ENCODE measurements around the gene RAD23A.
A peak's percentile ranks its signal among the peaks of the same experiment; 100 is the strongest.
"Not testable (repeated sequence)": the region's sequence is repeated elsewhere in the genome, so short reads cannot be mapped to it uniquely, and the experiment has no call there.

The RAD23A gene

GRCh38 chr19:12945479-12946091, at the start of gene RAD23A:
RAD23A (plus strand) TSS chr19:12945862; CDS start chr19:12945949, 87 bp downstream.
- peak within 1 kb of the TSS; percentile 90 for H3K27ac Mint-ChIP-seq
- H3K4me3 Mint-ChIP-seq: peak within 1 kb of the TSS; percentile 93
- H3K4me1 Mint-ChIP-seq (ENCODE audit: low read depth): peaks cover 68% of the 10 kb centered on the region
- H3K9me3 Mint-ChIP-seq: no peaks in the 10 kb centered on the region
- H3K27me3 Mint-ChIP-seq: no peaks in the 10 kb centered on the region
- H3K36me3 Mint-ChIP-seq (ENCODE audit: low read depth): peaks cover 86% of the 10 kb centered on the region

GRCh38 chr19:12896460-12896859, 49.2 kb upstream of the RAD23A start:
- Mint-ChIP-seq H3K9me3 (no peaks in the 10 kb centered on the region), H3K4me3 (no peak overlapping the region), H3K27me3 (no peaks in the 10 kb centered on the region), H3K36me3 (ENCODE audit: low read depth) (peaks cover 29% of the 10 kb centered on the region), H3K4me1 (ENCODE audit: low read depth) (peaks cover 27% of the 10 kb centered on the region), H3K27ac (no peak overlapping the region)

- Mint-ChIP-seq H3K27me3 (no peaks in the 10 kb centered on the region), H3K9me3 (no peaks in the 10 kb centered on the region), H3K27ac (no peak overlapping the region), H3K36me3 (ENCODE audit: low read depth) (peaks cover 13% of the 10 kb centered on the region), H3K4me3 (no peak overlapping the region), H3K4me1 (ENCODE audit: low read depth) (peaks cover 16% of the 10 kb centered on the region)
These were observed 45.7 kb upstream of the RAD23A start for GRCh38 chr19:12899891-12900518.

DNA sequence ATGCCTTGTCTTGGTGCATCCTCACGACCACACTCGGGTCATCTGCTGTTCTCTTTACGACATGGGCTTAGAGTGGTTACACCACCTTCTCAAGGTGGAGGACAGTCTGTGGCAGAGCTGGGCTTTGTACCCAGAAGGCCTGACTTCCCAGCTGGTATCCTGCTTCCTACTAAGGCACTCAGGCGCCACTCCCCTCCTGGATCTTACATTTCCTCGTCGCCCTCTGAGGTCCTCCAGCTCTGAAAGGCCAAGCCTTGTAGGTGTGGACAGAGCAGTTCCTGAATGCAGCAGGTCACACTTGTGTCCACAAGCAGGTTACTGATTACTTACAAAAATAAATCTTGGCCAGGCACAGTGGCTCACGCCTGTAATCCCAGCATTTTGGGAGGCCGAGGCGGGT, 38.5 kb upstream of the RAD23A start:
- peaks cover under 1% of the 10 kb centered on the region for H3K36me3 Mint-ChIP-seq (ENCODE audit: low read depth)
- H3K27me3 Mint-ChIP-seq: no peaks in the 10 kb centered on the region
- no peaks in the 10 kb centered on the region for H3K9me3 Mint-ChIP-seq
- no peaks in the 10 kb centered on the region for H3K4me1 Mint-ChIP-seq (ENCODE audit: low read depth)
- H3K27ac Mint-ChIP-seq: no peak overlapping the region
- H3K4me3 Mint-ChIP-seq: no peak overlapping the region

DNA sequence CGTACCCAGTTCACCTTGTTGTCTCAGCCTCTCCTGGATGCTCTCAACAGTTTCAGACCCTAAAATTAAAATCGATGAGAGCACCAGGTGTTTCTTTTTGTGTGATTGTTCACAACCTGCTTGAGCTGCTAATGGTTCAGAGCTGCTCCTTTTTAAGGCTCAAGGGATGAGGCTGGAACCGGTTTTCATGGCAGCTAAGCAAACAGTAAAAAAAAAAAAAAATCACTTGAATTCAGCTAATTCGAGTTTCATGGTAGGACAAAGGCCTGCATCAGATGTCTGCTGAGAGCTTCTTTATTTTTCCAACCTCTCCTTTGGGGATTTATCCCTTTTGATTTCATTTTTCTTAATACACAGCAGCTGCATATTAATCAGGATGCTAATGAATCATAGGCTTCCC, 33.1 kb upstream of the RAD23A start:
- Mint-ChIP-seq H3K27ac (no peak overlapping the region), H3K9me3 (no peaks in the 10 kb centered on the region), H3K36me3 (ENCODE audit: low read depth) (no peaks in the 10 kb centered on the region), H3K4me3 (no peak overlapping the region), H3K4me1 (ENCODE audit: low read depth) (peaks cover 20% of the 10 kb centered on the region), H3K27me3 (no peaks in the 10 kb centered on the region)

GRCh38 chr19:12913011-12913561, 32.6 kb upstream of the RAD23A start:
- Mint-ChIP-seq H3K4me1 (ENCODE audit: low read depth) (peaks cover 20% of the 10 kb centered on the region), H3K27ac (no peak overlapping the region), H3K27me3 (no peaks in the 10 kb centered on the region), H3K4me3 (no peak overlapping the region), H3K9me3 (no peaks in the 10 kb centered on the region), H3K36me3 (ENCODE audit: low read depth) (no peaks in the 10 kb centered on the region)

- Mint-ChIP-seq H3K9me3 (no peaks in the 10 kb centered on the region), H3K27ac (peak overlapping the region; percentile 91), H3K4me3 (peak overlapping the region; percentile 45), H3K4me1 (ENCODE audit: low read depth) (peaks cover 29% of the 10 kb centered on the region), H3K27me3 (no peaks in the 10 kb centered on the region), H3K36me3 (ENCODE audit: low read depth) (no peaks in the 10 kb centered on the region)
These were observed 31.6 kb upstream of the RAD23A start for GRCh38 chr19:12913851-12914690.

- H3K36me3 Mint-ChIP-seq (ENCODE audit: low read depth); H3K9me3 Mint-ChIP-seq; H3K4me3 Mint-ChIP-seq; H3K27me3 Mint-ChIP-seq: not testable (repeated sequence)
- Mint-ChIP-seq H3K4me1 (ENCODE audit: low read depth) (peaks cover 38% of the 10 kb centered on the region), H3K27ac (peak overlapping the region; percentile 36)
These were observed 29.8 kb upstream of the RAD23A start for GRCh38 chr19:12915860-12916259.

GRCh38 chr19:12918253-12918652, 27.4 kb upstream of the RAD23A start:
- Mint-ChIP-seq H3K27me3 (no peaks in the 10 kb centered on the region), H3K36me3 (ENCODE audit: low read depth) (peaks cover 14% of the 10 kb centered on the region), H3K4me1 (ENCODE audit: low read depth) (peaks cover 36% of the 10 kb centered on the region), H3K27ac (no peak overlapping the region), H3K9me3 (no peaks in the 10 kb centered on the region), H3K4me3 (peak overlapping the region; percentile 75)

DNA sequence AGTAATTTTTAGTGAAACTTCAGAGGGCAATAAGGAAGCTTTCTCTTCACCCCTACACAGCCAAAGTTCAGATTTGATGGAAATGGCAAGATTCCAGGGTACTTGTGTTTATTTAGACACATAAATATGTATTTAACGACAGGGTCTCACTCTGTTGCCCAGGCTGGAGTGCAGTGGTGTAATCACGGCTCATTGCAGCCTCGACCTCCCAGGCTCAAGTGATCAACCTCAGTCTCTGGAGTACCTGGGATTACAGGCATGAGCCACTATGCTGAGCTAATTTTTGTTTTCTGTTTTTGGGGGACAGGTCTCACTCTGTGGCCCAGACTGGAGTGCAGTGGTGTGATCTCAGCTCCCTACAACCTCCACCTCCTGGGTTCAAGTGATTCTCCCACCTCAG, 24.6 kb upstream of the RAD23A start:
- Mint-ChIP-seq H3K27ac (no peak overlapping the region), H3K9me3 (no peaks in the 10 kb centered on the region), H3K4me3 (no peak overlapping the region), H3K27me3 (no peaks in the 10 kb centered on the region), H3K36me3 (ENCODE audit: low read depth) (peaks cover 32% of the 10 kb centered on the region), H3K4me1 (ENCODE audit: low read depth) (peaks cover 17% of the 10 kb centered on the region)

DNA sequence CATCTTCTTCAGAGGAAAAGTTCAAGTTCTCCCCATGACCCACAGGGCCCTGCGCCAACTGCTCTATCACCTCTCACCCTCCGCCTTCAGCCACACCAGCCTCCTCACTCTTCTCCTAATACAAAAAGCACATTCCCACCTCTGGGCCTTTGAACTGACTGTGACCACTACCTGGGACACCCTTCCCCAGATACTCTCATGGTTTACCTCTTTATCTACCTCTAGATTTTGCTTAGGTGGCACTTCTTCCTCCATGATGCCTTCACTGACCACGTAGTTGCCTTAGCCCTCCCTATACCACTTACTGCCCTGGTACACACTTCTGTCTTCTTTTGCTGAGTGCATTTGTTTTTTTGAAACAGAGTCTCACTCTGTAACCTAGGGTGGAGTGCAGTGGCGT, 22.7 kb upstream of the RAD23A start:
- Mint-ChIP-seq H3K4me3 (no peak overlapping the region), H3K4me1 (ENCODE audit: low read depth) (peaks cover 17% of the 10 kb centered on the region), H3K27me3 (no peaks in the 10 kb centered on the region), H3K9me3 (no peaks in the 10 kb centered on the region), H3K36me3 (ENCODE audit: low read depth) (peaks cover 42% of the 10 kb centered on the region), H3K27ac (no peak overlapping the region)

- Mint-ChIP-seq H3K36me3 (ENCODE audit: low read depth) (peaks cover 56% of the 10 kb centered on the region), H3K27ac (no peak overlapping the region), H3K4me1 (ENCODE audit: low read depth) (peaks cover 4% of the 10 kb centered on the region), H3K27me3 (no peaks in the 10 kb centered on the region), H3K9me3 (no peaks in the 10 kb centered on the region), H3K4me3 (no peak overlapping the region)
These were observed 20.9 kb upstream of the RAD23A start for GRCh38 chr19:12924621-12925310.

- H3K36me3 Mint-ChIP-seq (ENCODE audit: low read depth): peaks cover 54% of the 10 kb centered on the region
- no peak overlapping the region for H3K4me3 Mint-ChIP-seq
These were observed 15.5 kb upstream of the RAD23A start for GRCh38 chr19:12930002-12930645.

More at GRCh38 chr19:12930002-12930645, 15.5 kb upstream of the RAD23A start:
- no peak overlapping the region for H3K27ac Mint-ChIP-seq
- no peaks in the 10 kb centered on the region for H3K9me3 Mint-ChIP-seq
- peaks cover 31% of the 10 kb centered on the region for H3K4me1 Mint-ChIP-seq (ENCODE audit: low read depth)
- H3K27me3 Mint-ChIP-seq: no peaks in the 10 kb centered on the region
